Spleen (tissue), 11 donors: Measurements from ENCODE around the gene ERBIN. TPM values are rescaled to one million over a fixed set of nuclear protein-coding genes. Genes with fewer than 3 reads are reported as not detected.
A peak's percentile ranks its signal among the peaks of the same experiment; 100 is the strongest.

Experiments
- DNase-seq: peaks from one replicate; pipeline ENCODE4 v3.0.0-alpha.2; 2020
- H3K27ac ChIP-seq, 8 donors: fragments of 200-600 bp; sonication (generic) in 7 of 8; 1 replicate in 4 of 8; 2 replicates in 4 of 8; pipeline versions ENCODE4 v1.5.0 to v1.8.0; 2016 to 2021; ENCODE audit warnings: inconsistent platforms in 4 of 8, mild to moderate bottlenecking in 4 of 8, moderate library complexity in 1 of 8
- H3K27me3 ChIP-seq, 7 donors: fragments of 200-600 bp; sonication (generic) in 6 of 7; replicated peaks in 1 of 7; 1 replicate in 4 of 7; 2 replicates in 3 of 7; pipeline versions ENCODE4 v1.5.0 to v1.8.0; 2016 to 2021; ENCODE audit warnings: inconsistent platforms in 3 of 7, mild to moderate bottlenecking in 1 of 7
- H3K36me3 ChIP-seq, 6 donors: fragments of 200-600 bp; sonication (generic) in 5 of 6; 1 replicate in 4 of 6; 2 replicates in 2 of 6; pipeline versions ENCODE4 v1.5.0 to v1.8.0; 2016 to 2021; ENCODE audit warnings: inconsistent platforms in 2 of 6
- H3K4me1 ChIP-seq, 6 donors: fragments of 200-600 bp; sonication (generic) in 5 of 6; 1 replicate in 3 of 6; 2 replicates in 3 of 6; pipeline versions ENCODE4 v1.5.0 to v1.8.0; 2016 to 2021; ENCODE audit warnings: inconsistent platforms in 3 of 6
- H3K4me3 ChIP-seq, 8 donors: fragments of 200-600 bp; sonication (generic) in 7 of 8; 1 replicate in 4 of 8; 2 replicates in 4 of 8; pipeline versions ENCODE4 v1.5.0 to v1.8.0; 2016 to 2021; ENCODE audit warnings: inconsistent platforms in 4 of 8, mild to moderate bottlenecking in 4 of 8, moderate library complexity in 2 of 8
- H3K9me3 ChIP-seq, 8 donors: fragments of 200-600 bp; sonication (generic) in 7 of 8; 1 replicate in 4 of 8; 2 replicates in 4 of 8; pipeline versions ENCODE4 v1.5.0 to v1.8.0; 2016 to 2021; ENCODE audit warnings: inconsistent platforms in 4 of 8
- CTCF ChIP-seq, 11 experiments: fragments of 200-600 bp in 7 of 11; fragments of 450-650 bp in 4 of 11; sonication (generic) in 4 of 11; IDR thresholded peaks in 8 of 11; conservative IDR thresholded peaks in 3 of 11; 1 replicate in 7 of 11; 2 replicates in 4 of 11; pipeline versions ENCODE4 v1.4.0 to v1.8.0; 2016 to 2021; ENCODE audit warnings: antibody characterized with exemption in 11 of 11, inconsistent platforms in 4 of 11, mild to moderate bottlenecking in 1 of 11
- POLR2A ChIP-seq, 3 donors: fragments of 450-650 bp; IDR thresholded peaks; one replicate each; pipeline ENCODE4 v1.5.1; 2017; ENCODE audit warnings: antibody characterized with exemption in 3 of 3, mild to moderate bottlenecking in 1 of 3
- POLR2AphosphoS5 ChIP-seq, 3 donors: sonication (generic); formaldehyde crosslinking; IDR thresholded peaks; one replicate each; pipeline ENCODE4 v1.5.1; 2017; ENCODE audit warnings: antibody characterized with exemption in 3 of 3
- whole genome bisulfite sequencing, 5 donors: extraction: QIAGEN DNeasy Blood & Tissue Kit in 3 of 5; methylation state at CpG; one replicate each; pipeline versions ENCODE4 v1.1.5 to v1.1.7; 2013 to 2018; 5-methylcytosine and 5-hydroxymethylcytosine counted together
- intact Hi-C: fragments of 100-400 bp; cut with DNase I; formaldehyde crosslinking; loops from one replicate; pipeline ENCODE4 v1.15.0; 2023; ENCODE audit warnings: low total_unique reads
- polyA plus RNA-seq, 3 donors: library from polyadenylated mRNA; stranded (reverse); fragments of 200-250 nt; gene quantifications; one replicate each; pipeline ENCODE4 v1.2.1, GENCODE V29; 2013
- total RNA-seq, 7 donors: library from RNA; depleted of rRNA in 3 of 7; stranded (reverse); fragments of >200 nt in 3 of 7; fragmentation: NEBNext Ultra II Directional in 4 of 7; extraction: Animal tissue kit (Norgen Biotek cat#: 25700) in 4 of 7; gene quantifications; one replicate each; pipeline versions ENCODE4 v1.1.0 to v1.2.1, GENCODE V29; 2016 to 2021
- donor health status: healthy with polysubstance abuse.
- donor health status: DM: no; HTN: no; CAD: no; lungs with moderate emphysema.
- donor health status: DM: no; HTN: no; CAD: no.
- donor health status: Bipolar disorder and iron deficiency.
- donor health status: healthy.
- donor health status: DM: no; HTN: no; CAD: no.
- donor health status: DM: yes; HTN: yes; CAD: no.

ERBIN gene
- total and polyA plus RNA-seq, 10 donors, result 19.6 to 112 (median 93.1) TPM

GRCh38 chr5:65981969-65982619 lies 55.7 kb downstream of the ERBIN start:
- H3K36me3 ChIP-seq, result peaks cover 0 to 23% (median 0%) of the 10 kb centered on the region in 6 donors
- H3K27me3 ChIP-seq, result no peaks in the 10 kb centered on the region
- H3K4me1 ChIP-seq, result peaks cover 2 to 61% (median 18%) of the 10 kb centered on the region in 6 donors
- H3K9me3 ChIP-seq, result no peaks in the 10 kb centered on the region
- TF ChIP-seq CTCF (IDR thresholded peaks at IDR 0.05 in 8 of 11, conservative IDR thresholded peaks at IDR 0.05 in 3 of 11) (no peak), POLR2AphosphoS5 (IDR thresholded peaks at IDR 0.05) (no peak), POLR2A (IDR thresholded peaks at IDR 0.05) (no peak)
- intact Hi-C loops, result no loop called here
- 93 to 98% (median 96%) methylated on average over 3 of the region's 3 CpGs for WGBS, 5 donors
- no peak for DNase-seq
- no peak overlapping the region for H3K4me3 ChIP-seq
- peak overlapping the region in 1 of 8 donors; percentile 17 for H3K27ac ChIP-seq

- peaks cover 2 to 61% (median 18%) of the 10 kb centered on the region in 6 donors for H3K4me1 ChIP-seq
- DNase-seq, result no peak
- H3K27ac ChIP-seq, result no peak overlapping the region
- H3K9me3 ChIP-seq, result no peaks in the 10 kb centered on the region
- H3K4me3 ChIP-seq, result no peak overlapping the region
- peaks cover 0 to 23% (median 0%) of the 10 kb centered on the region in 6 donors for H3K36me3 ChIP-seq
- intact Hi-C loops, result no loop called here
- no peaks in the 10 kb centered on the region for H3K27me3 ChIP-seq
- 91 to 98% (median 94%) methylated on average over 1 of the region's 1 CpG for WGBS, 5 donors
- TF ChIP-seq CTCF (IDR thresholded peaks at IDR 0.05 in 8 of 11, conservative IDR thresholded peaks at IDR 0.05 in 3 of 11) (no peak), POLR2A (IDR thresholded peaks at IDR 0.05) (no peak), POLR2AphosphoS5 (IDR thresholded peaks at IDR 0.05) (no peak)
These were observed 56.3 kb downstream of the ERBIN start for GRCh38 chr5:65982635-65983034.

- DNase-seq, result peak; percentile 59
These were observed 57.9 kb downstream of the ERBIN start for GRCh38 chr5:65984098-65984885.

More at GRCh38 chr5:65984098-65984885, 57.9 kb downstream of the ERBIN start:
- intact Hi-C loops, result no loop called here
- 93 to 98% (median 95%) methylated on average over 10 of the region's 10 CpGs for WGBS, 5 donors
- H3K9me3 ChIP-seq, result no peaks in the 10 kb centered on the region
- H3K27me3 ChIP-seq, result no peaks in the 10 kb centered on the region
- peaks cover 2 to 69% (median 18%) of the 10 kb centered on the region in 6 donors for H3K4me1 ChIP-seq
- TF ChIP-seq POLR2AphosphoS5 (IDR thresholded peaks at IDR 0.05), result no peak
- TF ChIP-seq POLR2A (IDR thresholded peaks at IDR 0.05), result no peak
- TF ChIP-seq CTCF (IDR thresholded peaks at IDR 0.05 in 8 of 11, conservative IDR thresholded peaks at IDR 0.05 in 3 of 11), result no peak
- peaks cover 0 to 17% (median 0%) of the 10 kb centered on the region in 6 donors for H3K36me3 ChIP-seq
- H3K27ac ChIP-seq, result no peak overlapping the region
- no peak overlapping the region for H3K4me3 ChIP-seq
